ENCODE measurements around the gene UBE2Q2. TPM values are rescaled to one million over a fixed set of nuclear protein-coding genes. Genes with fewer than 3 reads are reported as not detected.

UBE2Q2 gene
- polyA plus RNA-seq, 1 of the 3 experiments (the other 2 are of a cell fraction): 14.5 TPM

DNA sequence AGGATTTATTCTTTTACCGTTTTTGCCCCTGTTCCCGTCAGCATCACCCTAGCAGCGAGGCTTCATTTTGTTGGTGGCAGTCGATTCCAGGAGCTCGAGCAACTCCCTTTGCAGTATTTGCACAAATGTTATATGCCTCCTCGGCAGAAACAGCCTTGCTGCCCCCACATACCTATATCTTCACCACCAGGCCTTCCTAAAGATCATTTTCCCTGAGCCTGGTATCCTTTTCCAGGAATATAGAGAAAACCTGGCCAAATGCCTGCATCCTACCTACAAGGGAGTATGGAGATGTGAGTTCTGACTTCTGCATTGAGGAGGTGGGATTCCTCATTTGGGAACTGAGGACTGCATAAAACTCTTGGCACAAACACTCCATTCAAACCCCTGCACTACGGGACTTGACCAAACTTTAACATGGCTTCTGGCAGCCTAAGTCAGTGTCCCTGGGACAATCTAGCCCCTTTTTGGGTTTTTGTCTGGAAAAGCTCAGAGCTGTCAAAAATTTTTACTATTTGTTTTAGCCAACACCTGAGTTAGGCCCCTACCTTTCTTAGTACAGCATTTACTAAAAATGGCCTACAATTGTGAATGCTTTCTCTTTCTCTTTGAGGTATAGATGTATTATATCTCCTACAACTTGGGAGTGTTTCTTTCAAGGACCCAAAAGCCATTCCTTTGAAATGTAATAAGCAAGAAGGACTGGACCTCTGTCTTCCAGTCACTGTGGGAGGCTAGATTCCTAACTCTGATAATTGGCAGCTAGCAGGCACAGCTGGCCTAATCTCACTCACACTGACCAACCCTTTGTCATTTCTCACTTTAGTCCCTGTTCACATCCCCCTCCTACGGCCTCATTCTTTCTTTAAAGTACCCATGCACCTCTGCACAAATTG lies 12.1 kb upstream of the UBE2Q2 start:
- Histone ChIP-seq H3K9ac (no peak overlapping the region), H3K4me3 (ENCODE audit: low read depth in 2 of 2, low read length in 1 of 2) (no peak overlapping the region), H3K27me3 (ENCODE audit: insufficient read depth) (no peaks in the 10 kb centered on the region), H3K79me2 (ENCODE audit: insufficient read depth) (no peaks in the 10 kb centered on the region), H4K20me1 (ENCODE audit: insufficient read depth) (no peaks in the 10 kb centered on the region), H3F3A (replicated peaks; ENCODE audit: insufficient read depth) (peaks cover under 1% of the 10 kb centered on the region), H3K9me3 (no peaks in the 10 kb centered on the region), H3K27ac (ENCODE audit: low read depth in 2 of 2, low read length in 1 of 2) (no peak overlapping the region; a peak in 1 of 4 replicates), H3K4me1 (ENCODE audit: control insufficient read depth in 1 of 2, insufficient read depth in 2 of 2, low read depth in 1 of 2, low read length in 1 of 2) (peaks cover 0 to 7% of the 10 kb centered on the region in 2 experiments; a peak in 2 of 4 replicates), H3K4me2 (no peak overlapping the region), H2AFZ (ENCODE audit: low read depth) (no peak overlapping the region), H3K9me2 (no peaks in the 10 kb centered on the region), H3K36me3 (replicated peaks in 1 of 2; ENCODE audit: control insufficient read depth in 1 of 2, insufficient read depth in 2 of 2, low read length in 1 of 2) (no peaks in the 10 kb centered on the region)
- ChIA-PET POLR2A (interaction anchor here (2.1 kb wide), 1 partner anchor 12 kb away, joined by 6 read pairs; the partner anchor contains the start of gene UBE2Q2), CTCF (interaction anchor here (1.2 kb wide), 1 partner anchor 45 kb away, joined by 4 read pairs; no protein-coding TSS in a partner anchor)
- TF ChIP-seq GATA2 (CRISPR knock-in tag; IDR thresholded peaks at IDR 0.05) (peak; percentile 47), RFX5 (IDR thresholded peaks at IDR 0.05; ENCODE audit: low read length) (no peak)
- WGBS (ENCODE audit: low lambda C conversion rate): 89% methylated on average over 8 of the region's 8 CpGs
- DNase-seq: peak; percentile 44

DNA sequence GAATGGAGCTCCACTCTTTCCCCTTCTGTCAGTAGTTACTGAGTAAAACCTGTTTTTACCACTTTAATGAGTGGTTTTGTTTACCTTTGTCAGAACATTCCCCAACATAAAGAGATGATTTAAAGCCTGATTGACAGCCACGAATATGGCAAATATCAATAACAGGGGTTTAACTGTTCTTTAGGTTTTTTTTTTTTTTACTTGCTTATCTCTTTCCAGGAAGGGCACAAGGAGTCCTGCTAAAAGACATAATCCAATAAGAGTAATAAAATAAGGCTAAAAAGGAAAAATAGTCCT lies 11.5 kb upstream of the UBE2Q2 start:
- no peak overlapping the region for H2AFZ ChIP-seq (ENCODE audit: low read depth)
- H3K9me3 ChIP-seq: no peaks in the 10 kb centered on the region
- H3F3A ChIP-seq (replicated peaks; ENCODE audit: insufficient read depth): peaks cover 6% of the 10 kb centered on the region
- H3K9me2 ChIP-seq: no peaks in the 10 kb centered on the region
- H3K4me2 ChIP-seq: no peak overlapping the region
- DNase-seq: no peak
- H3K36me3 ChIP-seq (replicated peaks in 1 of 2; ENCODE audit: control insufficient read depth in 1 of 2, insufficient read depth in 2 of 2, low read length in 1 of 2): no peaks in the 10 kb centered on the region
- no peak overlapping the region for H3K9ac ChIP-seq
- H3K27me3 ChIP-seq (ENCODE audit: insufficient read depth): no peaks in the 10 kb centered on the region
- ChIA-PET POLR2A (interaction anchor here (2.1 kb wide), 1 partner anchor 12 kb away, joined by 6 read pairs; the partner anchor contains the start of gene UBE2Q2), CTCF (interaction anchor here (1.2 kb wide), 1 partner anchor 46 kb away, joined by 4 read pairs; no protein-coding TSS in a partner anchor)
- TF ChIP-seq JUND (IDR thresholded peaks at IDR 0.05) (no peak), SMC3 (IDR thresholded peaks at IDR 0.05; ENCODE audit: low read depth, low read length) (no peak), SIN3A (IDR thresholded peaks at IDR 0.05; ENCODE audit: borderline replicate concordance, low read depth, low read length) (no peak), FOXJ3 (CRISPR knock-in tag; IDR thresholded peaks at IDR 0.05) (no peak), FOSL2 (IDR thresholded peaks at IDR 0.05; ENCODE audit: borderline replicate concordance, low read depth) (no peak), RCOR1 (IDR thresholded peaks at IDR 0.05; ENCODE audit: low read length) (no peak)
- TF ChIP-seq, protein P1, sequence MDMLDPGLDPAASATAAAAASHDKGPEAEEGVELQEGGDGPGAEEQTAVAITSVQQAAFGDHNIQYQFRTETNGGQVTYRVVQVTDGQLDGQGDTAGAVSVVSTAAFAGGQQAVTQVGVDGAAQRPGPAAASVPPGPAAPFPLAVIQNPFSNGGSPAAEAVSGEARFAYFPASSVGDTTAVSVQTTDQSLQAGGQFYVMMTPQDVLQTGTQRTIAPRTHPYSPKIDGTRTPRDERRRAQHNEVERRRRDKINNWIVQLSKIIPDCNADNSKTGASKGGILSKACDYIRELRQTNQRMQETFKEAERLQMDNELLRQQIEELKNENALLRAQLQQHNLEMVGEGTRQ (IDR thresholded peaks at IDR 0.05; ENCODE audit: borderline replicate concordance, low read depth, low read length): no peak
- TF ChIP-seq, protein P2, sequence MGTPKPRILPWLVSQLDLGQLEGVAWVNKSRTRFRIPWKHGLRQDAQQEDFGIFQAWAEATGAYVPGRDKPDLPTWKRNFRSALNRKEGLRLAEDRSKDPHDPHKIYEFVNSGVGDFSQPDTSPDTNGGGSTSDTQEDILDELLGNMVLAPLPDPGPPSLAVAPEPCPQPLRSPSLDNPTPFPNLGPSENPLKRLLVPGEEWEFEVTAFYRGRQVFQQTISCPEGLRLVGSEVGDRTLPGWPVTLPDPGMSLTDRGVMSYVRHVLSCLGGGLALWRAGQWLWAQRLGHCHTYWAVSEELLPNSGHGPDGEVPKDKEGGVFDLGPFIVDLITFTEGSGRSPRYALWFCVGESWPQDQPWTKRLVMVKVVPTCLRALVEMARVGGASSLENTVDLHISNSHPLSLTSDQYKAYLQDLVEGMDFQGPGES (IDR thresholded peaks at IDR 0.05; ENCODE audit: low read depth, low read length): no peak
- TF ChIP-seq, protein P3, sequence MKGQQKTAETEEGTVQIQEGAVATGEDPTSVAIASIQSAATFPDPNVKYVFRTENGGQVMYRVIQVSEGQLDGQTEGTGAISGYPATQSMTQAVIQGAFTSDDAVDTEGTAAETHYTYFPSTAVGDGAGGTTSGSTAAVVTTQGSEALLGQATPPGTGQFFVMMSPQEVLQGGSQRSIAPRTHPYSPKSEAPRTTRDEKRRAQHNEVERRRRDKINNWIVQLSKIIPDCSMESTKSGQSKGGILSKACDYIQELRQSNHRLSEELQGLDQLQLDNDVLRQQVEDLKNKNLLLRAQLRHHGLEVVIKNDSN (IDR thresholded peaks at IDR 0.05; ENCODE audit: borderline replicate concordance, low read depth): no peak
- no peaks in the 10 kb centered on the region for H3K79me2 ChIP-seq (ENCODE audit: insufficient read depth)
- 49% methylated on average over 1 of the region's 1 CpG for WGBS (ENCODE audit: low lambda C conversion rate)
- no peak overlapping the region for H3K4me3 ChIP-seq (ENCODE audit: low read depth in 2 of 2, low read length in 1 of 2)
- no peaks in the 10 kb centered on the region for H4K20me1 ChIP-seq (ENCODE audit: insufficient read depth)
- H3K4me1 ChIP-seq (ENCODE audit: control insufficient read depth in 1 of 2, insufficient read depth in 2 of 2, low read depth in 1 of 2, low read length in 1 of 2): peaks cover 0 to 7% of the 10 kb centered on the region in 2 experiments; a peak in 2 of 4 replicates
- no peak overlapping the region; a peak in 1 of 4 replicates for H3K27ac ChIP-seq (ENCODE audit: low read depth in 2 of 2, low read length in 1 of 2)
